ENCODE data around the gene RBM47. TPM values are rescaled to one million over a fixed set of nuclear protein-coding genes. Genes with fewer than 3 reads are reported as not detected.
"Not testable (repeated sequence)": the region's sequence is repeated elsewhere in the genome, so short reads cannot be mapped to it uniquely, and the experiment has no call there.

RBM47 gene
- total and polyA plus RNA-seq, 10 of the 15 experiments (the other 5 are each of a cell fraction or from before 2014, with no cell fraction given): 7.9 to 45.0 (median 28.7) TPM

- BruUV-seq (replicated peaks); H2AFZ ChIP-seq (ENCODE audit: control insufficient read depth, low read depth, low read length); H3K4me3 ChIP-seq; H3K9me3 ChIP-seq (replicated peaks; ENCODE audit: control insufficient read depth, insufficient read depth, low read length); FAIRE-seq; H3K4me2 ChIP-seq (ENCODE audit: control insufficient read depth, insufficient read depth); H4K20me1 ChIP-seq (ENCODE audit: control insufficient read depth, insufficient read depth); H3K9ac ChIP-seq (ENCODE audit: control insufficient read depth, insufficient read depth, low read length); H3K27ac ChIP-seq (ENCODE audit: control insufficient read depth, insufficient read depth); H3K27me3 ChIP-seq (replicated peaks in 1 of 2; ENCODE audit: control insufficient read depth in 2 of 2, insufficient read depth in 2 of 2, low read length in 1 of 2); in situ Hi-C loops (cut with MboI); intact Hi-C loops (cut with micrococcal nuclease; ENCODE audit: unreplicated experiment); DNase-seq (ENCODE audit: low read depth, low spot score); H3K4me1 ChIP-seq (ENCODE audit: control insufficient read depth, insufficient read depth, low read length); ATAC-seq: not testable (repeated sequence)
- SMC1A ChIA-PET (ENCODE audit: uncharacterized antibody, unreplicated experiment): interaction anchor here (0.7 to 1.8 kb wide), 7 partner anchors 12 to 227 kb away, joined by 3 to 6 read pairs (median 3); no protein-coding TSS in a partner anchor
- H3K79me2 ChIP-seq (ENCODE audit: control insufficient read depth, insufficient read depth, low read length): peaks cover 14% of the 10 kb centered on the region
- peaks cover 8 to 13% of the 10 kb centered on the region in 2 experiments for H3K36me3 ChIP-seq (ENCODE audit: control insufficient read depth in 2 of 2, insufficient read depth in 2 of 2, low read length in 1 of 2)
- WGBS (ENCODE audit: insufficient coverage, insufficient replicate concordance, low lambda C conversion rate, missing lambda C conversion rate): 94% methylated on average over 2 of the region's 2 CpGs
- CTCF ChIA-PET: interaction anchor here (1.2 to 1.5 kb wide), 2 partner anchors 12 to 18 kb away, joined by 3 to 7 read pairs; no protein-coding TSS in a partner anchor
- RAD21 ChIA-PET (ENCODE audit: unreplicated experiment): interaction anchor here (0.6 to 1.6 kb wide), 3 partner anchors 15 to 113 kb away, joined by 3 to 7 read pairs (median 6); no protein-coding TSS in a partner anchor
- POLR2A ChIA-PET: interaction anchor here (0.6 kb wide), 3 partner anchors 56 to 510 kb away, joined by 3 to 9 read pairs (median 7); no protein-coding TSS in a partner anchor
These were observed 183.4 kb downstream of the RBM47 start for GRCh38 chr4:40446261-40446750.

- H3K27ac ChIP-seq (ENCODE audit: control insufficient read depth, insufficient read depth): no peak overlapping the region
- intact Hi-C loops (cut with micrococcal nuclease; ENCODE audit: unreplicated experiment): no loop called here
- no TSS peak for BruUV-seq (replicated peaks)
- no peaks in the 10 kb centered on the region; the same call in 1 of the 2 replicates for H3K4me1 ChIP-seq (ENCODE audit: control insufficient read depth, insufficient read depth, low read length)
- no peaks in the 10 kb centered on the region for H3K27me3 ChIP-seq (replicated peaks in 1 of 2; ENCODE audit: control insufficient read depth in 2 of 2, insufficient read depth in 2 of 2, low read length in 1 of 2)
- H3K4me3 ChIP-seq: no peak overlapping the region
- no peak overlapping the region for H2AFZ ChIP-seq (ENCODE audit: control insufficient read depth, low read depth, low read length)
- ChIA-PET POLR2A (interaction anchor here (0.7 kb wide), 2 partner anchors 163 to 249 kb away, joined by 3 read pairs; partner anchors contain the start of gene RHOH), RAD21 (ENCODE audit: unreplicated experiment) (interaction anchor here (0.6 kb wide), 1 partner anchor 11 kb away, joined by 3 read pairs; no protein-coding TSS in a partner anchor), CTCF (no interaction called here), SMC1A (ENCODE audit: uncharacterized antibody, unreplicated experiment) (interaction anchor here (1.1 to 1.3 kb wide), 2 partner anchors 12 to 18 kb away, joined by 3 to 5 read pairs; no protein-coding TSS in a partner anchor)
- peaks cover 8 to 9% of the 10 kb centered on the region in 2 experiments for H3K36me3 ChIP-seq (ENCODE audit: control insufficient read depth in 2 of 2, insufficient read depth in 2 of 2, low read length in 1 of 2)
- WGBS (ENCODE audit: insufficient coverage, insufficient replicate concordance, low lambda C conversion rate, missing lambda C conversion rate): 48% methylated on average over 2 of the region's 2 CpGs
- H4K20me1 ChIP-seq (ENCODE audit: control insufficient read depth, insufficient read depth): no peaks in the 10 kb centered on the region
- no peak for FAIRE-seq
- in situ Hi-C loops (cut with MboI): no loop called here
- no peak overlapping the region for H3K4me2 ChIP-seq (ENCODE audit: control insufficient read depth, insufficient read depth)
- no peaks in the 10 kb centered on the region for H3K9me3 ChIP-seq (replicated peaks; ENCODE audit: control insufficient read depth, insufficient read depth, low read length)
- H3K9ac ChIP-seq (ENCODE audit: control insufficient read depth, insufficient read depth, low read length): no peak overlapping the region
- no peak for DNase-seq (ENCODE audit: low read depth, low spot score)
- peaks cover 12% of the 10 kb centered on the region for H3K79me2 ChIP-seq (ENCODE audit: control insufficient read depth, insufficient read depth, low read length)
- ATAC-seq: no peak
- no peak for TF ChIP-seq RAD51 (IDR thresholded peaks at IDR 0.05)
- TF ChIP-seq, protein P1, sequence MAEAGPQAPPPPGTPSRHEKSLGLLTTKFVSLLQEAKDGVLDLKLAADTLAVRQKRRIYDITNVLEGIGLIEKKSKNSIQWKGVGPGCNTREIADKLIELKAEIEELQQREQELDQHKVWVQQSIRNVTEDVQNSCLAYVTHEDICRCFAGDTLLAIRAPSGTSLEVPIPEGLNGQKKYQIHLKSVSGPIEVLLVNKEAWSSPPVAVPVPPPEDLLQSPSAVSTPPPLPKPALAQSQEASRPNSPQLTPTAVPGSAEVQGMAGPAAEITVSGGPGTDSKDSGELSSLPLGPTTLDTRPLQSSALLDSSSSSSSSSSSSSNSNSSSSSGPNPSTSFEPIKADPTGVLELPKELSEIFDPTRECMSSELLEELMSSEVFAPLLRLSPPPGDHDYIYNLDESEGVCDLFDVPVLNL (IDR thresholded peaks at IDR 0.05; ENCODE audit: low read depth, low read length): no peak
- TF ChIP-seq, protein P2, sequence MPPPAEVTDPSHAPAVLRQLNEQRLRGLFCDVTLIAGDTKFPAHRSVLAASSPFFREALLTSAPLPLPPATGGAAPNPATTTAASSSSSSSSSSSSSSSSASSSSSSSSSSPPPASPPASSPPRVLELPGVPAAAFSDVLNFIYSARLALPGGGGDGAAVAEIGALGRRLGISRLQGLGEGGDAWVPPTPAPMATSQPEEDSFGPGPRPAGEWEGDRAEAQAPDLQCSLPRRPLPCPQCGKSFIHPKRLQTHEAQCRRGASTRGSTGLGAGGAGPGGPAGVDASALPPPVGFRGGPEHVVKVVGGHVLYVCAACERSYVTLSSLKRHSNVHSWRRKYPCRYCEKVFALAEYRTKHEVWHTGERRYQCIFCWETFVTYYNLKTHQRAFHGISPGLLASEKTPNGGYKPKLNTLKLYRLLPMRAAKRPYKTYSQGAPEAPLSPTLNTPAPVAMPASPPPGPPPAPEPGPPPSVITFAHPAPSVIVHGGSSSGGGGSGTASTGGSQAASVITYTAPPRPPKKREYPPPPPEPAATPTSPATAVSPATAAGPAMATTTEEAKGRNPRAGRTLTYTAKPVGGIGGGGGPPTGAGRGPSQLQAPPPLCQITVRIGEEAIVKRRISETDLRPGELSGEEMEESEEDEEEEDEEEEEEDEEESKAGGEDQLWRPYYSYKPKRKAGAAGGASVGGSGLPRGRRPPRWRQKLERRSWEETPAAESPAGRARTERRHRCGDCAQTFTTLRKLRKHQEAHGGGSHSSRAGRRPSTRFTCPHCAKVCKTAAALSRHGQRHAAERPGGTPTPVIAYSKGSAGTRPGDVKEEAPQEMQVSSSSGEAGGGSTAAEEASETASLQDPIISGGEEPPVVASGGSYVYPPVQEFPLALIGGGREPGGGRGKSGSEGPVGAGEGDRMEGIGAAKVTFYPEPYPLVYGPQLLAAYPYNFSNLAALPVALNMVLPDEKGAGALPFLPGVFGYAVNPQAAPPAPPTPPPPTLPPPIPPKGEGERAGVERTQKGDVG (CRISPR knock-in tag; IDR thresholded peaks at IDR 0.05): no peak
- TF ChIP-seq CBFB (IDR thresholded peaks at IDR 0.05; ENCODE audit: low read depth): no peak
- TF ChIP-seq TCF12 (IDR thresholded peaks at IDR 0.05; ENCODE audit: low read depth, low read length): no peak
- TF ChIP-seq RELA (IDR thresholded peaks at IDR 0.05; ENCODE audit: borderline replicate concordance, partially characterized antibody): no peak
- TF ChIP-seq BACH1 (IDR thresholded peaks at IDR 0.05; ENCODE audit: borderline replicate concordance): no peak
- no peak for TF ChIP-seq IRF4 (IDR thresholded peaks at IDR 0.05; ENCODE audit: low read depth, low read length)
- no peak for TF ChIP-seq POU2F2 (IDR thresholded peaks at IDR 0.05; ENCODE audit: borderline replicate concordance, low read depth, low read length)
- TF ChIP-seq, protein P3, sequence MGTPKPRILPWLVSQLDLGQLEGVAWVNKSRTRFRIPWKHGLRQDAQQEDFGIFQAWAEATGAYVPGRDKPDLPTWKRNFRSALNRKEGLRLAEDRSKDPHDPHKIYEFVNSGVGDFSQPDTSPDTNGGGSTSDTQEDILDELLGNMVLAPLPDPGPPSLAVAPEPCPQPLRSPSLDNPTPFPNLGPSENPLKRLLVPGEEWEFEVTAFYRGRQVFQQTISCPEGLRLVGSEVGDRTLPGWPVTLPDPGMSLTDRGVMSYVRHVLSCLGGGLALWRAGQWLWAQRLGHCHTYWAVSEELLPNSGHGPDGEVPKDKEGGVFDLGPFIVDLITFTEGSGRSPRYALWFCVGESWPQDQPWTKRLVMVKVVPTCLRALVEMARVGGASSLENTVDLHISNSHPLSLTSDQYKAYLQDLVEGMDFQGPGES (IDR thresholded peaks at IDR 0.05): no peak
These were observed 184.0 kb downstream of the RBM47 start for GRCh38 chr4:40445671-40446070.

Data from GM12878 (cell line).